GM12875 (cell line): ENCODE measurements around the gene SULT1B1.

Source experiments
- H3K4me3 ChIP-seq: one replicate; pipeline ENCODE4 v1.5.1; 2011; ENCODE audit warnings: low read depth, low read length, control low read depth
- TF ChIP-seq, protein P1 (sequence below): IDR thresholded peaks from 2 replicates; pipeline ENCODE4 v1.5.1; 2011; ENCODE audit warnings: low read depth, mild to moderate bottlenecking, control low read depth, inconsistent platforms, low read length, moderate library complexity, borderline replicate concordance; ENCODE audit not compliant: insufficient read depth

The SULT1B1 gene

DNA sequence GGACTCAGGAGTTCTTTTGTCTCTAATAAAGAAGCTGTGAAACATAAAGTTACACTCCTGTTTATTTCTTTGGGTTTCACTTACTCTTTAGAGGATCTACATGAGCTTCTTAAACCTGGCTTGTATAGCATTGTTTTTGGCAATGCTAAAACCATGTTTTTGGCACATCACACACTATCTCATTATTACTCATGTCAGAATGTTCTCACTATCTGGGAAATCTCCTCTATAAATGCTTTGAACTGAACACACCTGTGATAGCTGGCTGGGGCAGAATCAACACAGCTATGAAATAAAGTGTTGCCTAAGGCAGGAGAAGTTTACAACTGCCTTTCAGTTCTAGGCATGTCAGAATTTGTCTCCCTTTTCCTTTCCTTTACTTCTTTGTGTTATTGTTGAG, 52.6 kb downstream of the SULT1B1 start:
- H3K4me3 ChIP-seq = no peak overlapping the region
- TF ChIP-seq, protein P1, sequence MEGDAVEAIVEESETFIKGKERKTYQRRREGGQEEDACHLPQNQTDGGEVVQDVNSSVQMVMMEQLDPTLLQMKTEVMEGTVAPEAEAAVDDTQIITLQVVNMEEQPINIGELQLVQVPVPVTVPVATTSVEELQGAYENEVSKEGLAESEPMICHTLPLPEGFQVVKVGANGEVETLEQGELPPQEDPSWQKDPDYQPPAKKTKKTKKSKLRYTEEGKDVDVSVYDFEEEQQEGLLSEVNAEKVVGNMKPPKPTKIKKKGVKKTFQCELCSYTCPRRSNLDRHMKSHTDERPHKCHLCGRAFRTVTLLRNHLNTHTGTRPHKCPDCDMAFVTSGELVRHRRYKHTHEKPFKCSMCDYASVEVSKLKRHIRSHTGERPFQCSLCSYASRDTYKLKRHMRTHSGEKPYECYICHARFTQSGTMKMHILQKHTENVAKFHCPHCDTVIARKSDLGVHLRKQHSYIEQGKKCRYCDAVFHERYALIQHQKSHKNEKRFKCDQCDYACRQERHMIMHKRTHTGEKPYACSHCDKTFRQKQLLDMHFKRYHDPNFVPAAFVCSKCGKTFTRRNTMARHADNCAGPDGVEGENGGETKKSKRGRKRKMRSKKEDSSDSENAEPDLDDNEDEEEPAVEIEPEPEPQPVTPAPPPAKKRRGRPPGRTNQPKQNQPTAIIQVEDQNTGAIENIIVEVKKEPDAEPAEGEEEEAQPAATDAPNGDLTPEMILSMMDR = no peak

GRCh38 chr4:69702201-69702600, 58.2 kb downstream of the SULT1B1 start:
- H3K4me3 ChIP-seq = no peak overlapping the region

DNA sequence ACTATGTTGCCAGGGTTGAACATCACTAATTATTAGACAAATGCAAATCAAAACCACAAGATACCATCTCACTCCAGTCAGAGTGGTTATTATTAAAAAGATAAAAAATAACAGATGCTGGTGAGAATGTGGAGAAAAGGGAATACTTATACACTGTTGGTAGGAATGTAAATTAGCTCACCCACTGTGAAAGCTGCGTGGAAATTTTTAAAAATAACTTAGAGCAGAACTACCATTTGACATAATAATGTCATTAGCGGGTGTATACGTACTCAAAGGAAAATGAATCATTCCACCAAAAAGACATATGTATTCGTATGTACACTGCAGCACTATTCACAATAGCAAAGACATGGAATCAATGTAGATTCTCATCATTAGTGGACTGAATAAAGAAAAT, 58.7 kb downstream of the SULT1B1 start:
- TF ChIP-seq, protein P1 = no peak
- no peak overlapping the region for H3K4me3 ChIP-seq

More at GRCh38 chr4:69702201-69702600, 58.2 kb downstream of the SULT1B1 start:
- TF ChIP-seq, protein P1 = no peak

GRCh38 chr4:69697536-69698242, 62.7 kb downstream of the SULT1B1 start:
- H3K4me3 ChIP-seq = no peak overlapping the region
- TF ChIP-seq, protein P1 = no peak

- H3K4me3 ChIP-seq = no peak overlapping the region
- TF ChIP-seq, protein P1 = peak; percentile 9; the same call in 1 of the 2 replicates
Observed at GRCh38 chr4:69689599-69689998, 70.8 kb downstream of the SULT1B1 start.

DNA sequence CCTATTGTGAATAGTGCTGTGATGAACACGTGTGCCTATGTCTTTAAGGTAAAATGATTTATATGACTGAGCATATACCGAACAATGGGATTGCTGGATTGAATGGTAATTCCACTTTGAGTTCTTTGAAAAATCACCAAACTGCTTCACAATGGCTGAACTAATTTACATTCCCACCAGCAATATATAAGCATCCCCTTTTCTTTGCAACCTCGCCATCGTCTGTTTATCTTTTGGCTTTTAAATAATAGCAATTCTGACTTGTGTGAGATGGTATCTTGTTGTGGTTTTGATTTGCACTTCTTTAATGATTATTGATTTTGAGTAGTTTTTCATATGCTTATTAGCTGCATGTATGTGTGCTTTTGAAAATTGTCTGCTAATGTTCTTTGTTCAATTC, 75.6 kb downstream of the SULT1B1 start:
- no peak overlapping the region for H3K4me3 ChIP-seq
- TF ChIP-seq, protein P1 = no peak
